Muscle layer of colon (tissue), 2 donors: ENCODE data around the gene RASGRP2.
A peak's percentile ranks its signal among the peaks of the same experiment; 100 is the strongest.

ENCODE experiments used
- H3K27ac ChIP-seq: one replicate; pipeline ENCODE4 v1.7.0; 2013; ENCODE audit warnings: low read depth, mild to moderate bottlenecking, low read length, moderate library complexity
- H3K27me3 ChIP-seq, 2 donors: one replicate each; pipeline ENCODE4 v1.7.0; 2013; ENCODE audit warnings: low read length in 2 of 2, mild to moderate bottlenecking in 2 of 2; ENCODE audit not compliant: insufficient read depth in 2 of 2, control insufficient read depth in 1 of 2
- H3K36me3 ChIP-seq: one replicate; pipeline ENCODE4 v1.7.0; 2013; ENCODE audit warnings: mild to moderate bottlenecking, low read length; ENCODE audit not compliant: insufficient read depth
- H3K4me1 ChIP-seq: one replicate; pipeline ENCODE4 v1.7.0; 2013; ENCODE audit warnings: mild to moderate bottlenecking, low read length; ENCODE audit not compliant: insufficient read depth
- H3K4me3 ChIP-seq, 2 donors: one replicate each; pipeline ENCODE4 v1.7.0; 2013; ENCODE audit warnings: low read length in 2 of 2, low read depth in 1 of 2, mild to moderate bottlenecking in 1 of 2, moderate library complexity in 1 of 2
- H3K9ac ChIP-seq: one replicate; pipeline ENCODE4 v1.7.0; 2013; ENCODE audit warnings: low read length
- H3K9me3 ChIP-seq: one replicate; pipeline ENCODE4 v1.7.0; 2013; ENCODE audit warnings: mild to moderate bottlenecking, low read length
- donor health status: abdominal sarcoma.
- donor health status: Adenocarcinoma of cecum.

The RASGRP2 gene

DNA sequence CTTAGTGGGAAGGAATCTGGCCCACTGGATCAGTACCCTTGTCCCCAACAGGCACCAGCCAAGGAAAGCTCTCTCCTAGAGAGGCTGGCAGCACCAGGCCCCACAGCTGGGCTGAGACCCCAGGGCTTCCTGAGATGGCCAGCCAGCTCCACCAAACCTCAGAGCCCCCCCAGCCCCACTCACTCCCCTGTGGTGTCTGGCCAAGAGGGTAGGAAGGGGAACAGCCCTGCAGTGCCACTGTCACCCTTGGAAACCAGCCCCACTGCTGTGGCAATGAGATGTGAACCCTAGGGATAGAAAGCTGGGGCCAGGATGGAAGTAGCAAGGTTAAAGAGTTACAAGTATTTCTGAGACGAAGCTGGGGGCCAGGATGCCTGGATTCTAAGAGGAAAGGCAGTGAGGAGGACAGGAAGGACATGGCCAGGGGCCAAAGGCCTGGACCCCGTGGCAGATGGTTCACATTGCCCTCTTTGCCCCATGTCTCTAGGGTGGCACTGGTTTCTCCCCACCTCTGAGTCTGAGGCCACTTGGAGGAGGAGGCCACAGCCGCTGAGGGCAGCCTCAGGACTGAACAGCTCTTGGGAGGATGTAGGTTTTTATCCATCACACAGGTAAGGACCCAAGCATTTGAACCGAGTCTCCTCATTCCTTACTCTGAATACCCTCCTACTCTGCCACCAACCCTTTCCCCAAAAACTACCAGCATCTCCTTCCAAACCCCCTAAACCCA, 49.8 kb downstream of the RASGRP2 start:
- Histone ChIP-seq H3K4me3 (no peak overlapping the region), H3K27me3 (peaks cover 0 to 4% of the 10 kb centered on the region in 2 donors), H3K4me1 (peaks cover under 1% of the 10 kb centered on the region), H3K9ac (no peak overlapping the region), H3K36me3 (no peaks in the 10 kb centered on the region), H3K9me3 (no peaks in the 10 kb centered on the region), H3K27ac (no peak overlapping the region)

GRCh38 chr11:64692764-64693331, 51.1 kb downstream of the RASGRP2 start:
- no peak overlapping the region for H3K4me3 ChIP-seq
- H3K27ac ChIP-seq: no peak overlapping the region
- H3K9ac ChIP-seq: no peak overlapping the region

GRCh38 chr11:64691543-64691942, 52.4 kb downstream of the RASGRP2 start:
- H3K4me3 ChIP-seq: no peak overlapping the region
- no peaks in the 10 kb centered on the region for H3K36me3 ChIP-seq
- no peak overlapping the region for H3K9ac ChIP-seq
- no peak overlapping the region for H3K27ac ChIP-seq
- no peaks in the 10 kb centered on the region for H3K9me3 ChIP-seq
- peaks cover 21% of the 10 kb centered on the region for H3K4me1 ChIP-seq
- peaks cover 0 to 4% of the 10 kb centered on the region in 2 donors for H3K27me3 ChIP-seq

More at GRCh38 chr11:64692764-64693331, 51.1 kb downstream of the RASGRP2 start:
- Histone ChIP-seq H3K4me1 (peaks cover 11% of the 10 kb centered on the region), H3K36me3 (no peaks in the 10 kb centered on the region), H3K9me3 (no peaks in the 10 kb centered on the region), H3K27me3 (peaks cover 0 to 4% of the 10 kb centered on the region in 2 donors)

- Histone ChIP-seq H3K27ac (no peak overlapping the region), H3K36me3 (no peaks in the 10 kb centered on the region), H3K4me3 (no peak overlapping the region), H3K9ac (no peak overlapping the region), H3K4me1 (peaks cover 21% of the 10 kb centered on the region), H3K27me3 (peaks cover 0 to 4% of the 10 kb centered on the region in 2 donors), H3K9me3 (no peaks in the 10 kb centered on the region)
Observed at GRCh38 chr11:64690235-64690634, 53.7 kb downstream of the RASGRP2 start.

DNA sequence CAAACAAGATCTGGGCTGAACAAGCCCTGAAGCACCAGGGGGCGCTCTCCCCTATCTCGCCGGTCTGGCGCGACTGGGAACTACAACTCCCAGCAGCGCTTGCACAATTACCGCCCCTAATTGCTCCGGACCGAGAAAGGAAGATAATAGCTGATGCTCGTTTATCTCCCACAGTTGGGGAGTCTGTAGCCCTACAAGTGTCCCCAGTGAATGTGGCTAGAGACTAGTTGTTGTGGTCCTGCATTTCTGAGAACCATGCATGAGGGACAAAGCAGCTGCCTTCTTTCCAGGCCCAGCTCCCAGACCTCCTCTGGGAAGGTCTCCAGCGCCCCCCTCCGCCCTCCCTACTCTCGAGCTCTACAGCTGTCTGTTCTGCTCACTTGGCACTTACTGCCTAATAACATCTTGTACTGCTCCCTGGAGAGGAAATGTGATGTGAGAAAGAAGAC, 55.4 kb downstream of the RASGRP2 start:
- Histone ChIP-seq H3K27ac (peak overlapping the region; percentile 41), H3K9ac (no peak overlapping the region), H3K4me1 (peaks cover 21% of the 10 kb centered on the region), H3K36me3 (no peaks in the 10 kb centered on the region), H3K9me3 (no peaks in the 10 kb centered on the region), H3K27me3 (no peaks in the 10 kb centered on the region), H3K4me3 (peak overlapping the region; percentile 34 to 66)

GRCh38 chr11:64687643-64688533, 56.1 kb downstream of the RASGRP2 start:
- no peaks in the 10 kb centered on the region for H3K27me3 ChIP-seq
- H3K9ac ChIP-seq: no peak overlapping the region
- H3K27ac ChIP-seq: peak overlapping the region; percentile 47
- no peaks in the 10 kb centered on the region for H3K9me3 ChIP-seq
- no peaks in the 10 kb centered on the region for H3K36me3 ChIP-seq
- H3K4me3 ChIP-seq: peak overlapping the region; percentile 34 to 66
- peaks cover 21% of the 10 kb centered on the region for H3K4me1 ChIP-seq

- Histone ChIP-seq H3K9me3 (no peaks in the 10 kb centered on the region), H3K4me1 (peaks cover 21% of the 10 kb centered on the region), H3K27ac (no peak overlapping the region), H3K9ac (no peak overlapping the region), H3K36me3 (no peaks in the 10 kb centered on the region), H3K27me3 (no peaks in the 10 kb centered on the region), H3K4me3 (no peak overlapping the region)
Observed at GRCh38 chr11:64687204-64687603, 56.7 kb downstream of the RASGRP2 start.

GRCh38 chr11:64686466-64687170, 57.3 kb downstream of the RASGRP2 start:
- H3K9me3 ChIP-seq: no peaks in the 10 kb centered on the region
- H3K4me1 ChIP-seq: peaks cover 21% of the 10 kb centered on the region
- no peak overlapping the region for H3K9ac ChIP-seq
- H3K4me3 ChIP-seq: no peak overlapping the region
- H3K27ac ChIP-seq: no peak overlapping the region
- no peaks in the 10 kb centered on the region for H3K27me3 ChIP-seq
- H3K36me3 ChIP-seq: no peaks in the 10 kb centered on the region

DNA sequence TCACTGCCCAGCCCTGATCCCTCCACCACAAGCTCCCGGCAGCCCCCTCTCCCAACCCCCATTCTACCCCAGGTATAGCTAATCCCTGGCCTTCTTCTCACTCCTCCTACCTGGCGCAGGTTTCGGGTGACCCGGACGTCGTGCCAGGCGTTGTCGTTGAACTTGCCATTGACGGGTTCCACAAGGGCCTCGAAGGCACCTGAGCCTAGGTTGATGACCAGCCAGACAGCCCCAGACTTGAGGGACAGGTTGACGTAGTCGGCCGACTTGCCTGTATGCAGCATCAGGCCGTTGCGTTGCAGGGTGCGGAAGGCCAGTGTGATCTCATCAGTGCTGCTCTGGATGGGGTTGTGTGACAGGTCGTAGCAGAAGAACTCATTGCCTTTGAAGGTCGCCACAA, 58.4 kb downstream of the RASGRP2 start:
- Histone ChIP-seq H3K27me3 (no peaks in the 10 kb centered on the region), H3K36me3 (no peaks in the 10 kb centered on the region), H3K9me3 (no peaks in the 10 kb centered on the region), H3K4me3 (no peak overlapping the region), H3K27ac (no peak overlapping the region), H3K4me1 (peaks cover 21% of the 10 kb centered on the region), H3K9ac (no peak overlapping the region)

DNA sequence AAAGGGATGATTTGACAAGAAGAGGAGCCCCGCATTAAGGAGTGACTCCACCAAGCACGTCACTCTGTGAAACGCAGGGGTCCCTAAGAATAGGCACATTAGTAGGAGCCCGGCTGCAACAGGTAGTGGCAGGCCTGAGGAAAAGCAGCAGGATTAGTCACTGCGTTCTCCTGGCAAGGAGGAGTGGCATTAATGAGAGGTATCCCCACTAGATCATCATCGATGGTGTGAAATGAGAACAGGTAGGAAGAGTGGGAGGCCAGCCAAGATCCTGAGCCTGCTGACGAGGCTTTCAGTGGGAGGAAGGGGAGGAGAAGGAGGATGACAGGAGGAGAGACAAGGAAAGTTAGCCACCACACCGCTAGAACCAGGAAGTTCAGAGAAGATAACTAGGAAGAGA, 59.6 kb downstream of the RASGRP2 start:
- H3K4me3 ChIP-seq: no peak overlapping the region
- H3K27me3 ChIP-seq: no peaks in the 10 kb centered on the region
- H3K9ac ChIP-seq: no peak overlapping the region
- peaks cover 21% of the 10 kb centered on the region for H3K4me1 ChIP-seq
- no peaks in the 10 kb centered on the region for H3K9me3 ChIP-seq
- no peak overlapping the region for H3K27ac ChIP-seq
- no peaks in the 10 kb centered on the region for H3K36me3 ChIP-seq

GRCh38 chr11:64681171-64681570, 62.8 kb downstream of the RASGRP2 start:
- Histone ChIP-seq H3K9ac (no peak overlapping the region), H3K27me3 (no peaks in the 10 kb centered on the region)

More at GRCh38 chr11:64681171-64681570, 62.8 kb downstream of the RASGRP2 start:
- no peaks in the 10 kb centered on the region for H3K4me1 ChIP-seq
- H3K27ac ChIP-seq: no peak overlapping the region
- H3K36me3 ChIP-seq: no peaks in the 10 kb centered on the region
- no peak overlapping the region for H3K4me3 ChIP-seq
- no peaks in the 10 kb centered on the region for H3K9me3 ChIP-seq
